Heart left ventricle (tissue), 13 donors: ENCODE measurements around the gene CENPA.
A peak's percentile ranks its signal among the peaks of the same experiment; 100 is the strongest.

Experiments used
- POLR2A ChIP-seq, 2 donors: fragments of 450-650 bp; IDR thresholded peaks; one replicate each; pipeline ENCODE4 v1.6.1; 2017; ENCODE audit warnings: antibody characterized with exemption in 2 of 2, mild to moderate bottlenecking in 2 of 2, moderate library complexity in 2 of 2
- TF ChIP-seq, protein P1 (sequence below), 12 donors: fragments of 200-600 bp; sonication (generic) in 4 of 12; IDR thresholded peaks; one replicate each; pipeline versions ENCODE4 v1.5.0 to v1.8.0; 2018 to 2022; ENCODE audit warnings: antibody characterized with exemption in 12 of 12, mild to moderate bottlenecking in 5 of 12
- donor health status: ischemic (EF 13 %, LVEDD 7.1; RV severe dilation, severe dysfunction).
- donor health status: DM: no; HTN: yes; CAD: no.
- donor health status: DM: no; HTN: no; CAD: no.
- donor health status: ischemic (EF 25% LVEDD 6.9; RV normal size, moderate dysfunction).
- donor health status: ischemic (EF 25% LVEDD 5.7; RV mildly dilated, moderate dysfunction).
- donor health status: ischemic (EF 35%, LVEDD 5.7; RV mildly dilated, moderate dysfunction).
- donor health status: nonischemic (EF 11% LVEDD 7.7; RV severe dilation, severe dysfunction).
- donor health status: DM: yes; HTN: yes; CAD: no.
- donor health status: PGD.
- donor health status: ischemic (EF 29% LVEDD 5.4; RV normal size, mild dysfunction).
- donor health status: nonischemic (EF 23%, LVEDD 6.1; RV moderate dilation, normal function).

DNA sequence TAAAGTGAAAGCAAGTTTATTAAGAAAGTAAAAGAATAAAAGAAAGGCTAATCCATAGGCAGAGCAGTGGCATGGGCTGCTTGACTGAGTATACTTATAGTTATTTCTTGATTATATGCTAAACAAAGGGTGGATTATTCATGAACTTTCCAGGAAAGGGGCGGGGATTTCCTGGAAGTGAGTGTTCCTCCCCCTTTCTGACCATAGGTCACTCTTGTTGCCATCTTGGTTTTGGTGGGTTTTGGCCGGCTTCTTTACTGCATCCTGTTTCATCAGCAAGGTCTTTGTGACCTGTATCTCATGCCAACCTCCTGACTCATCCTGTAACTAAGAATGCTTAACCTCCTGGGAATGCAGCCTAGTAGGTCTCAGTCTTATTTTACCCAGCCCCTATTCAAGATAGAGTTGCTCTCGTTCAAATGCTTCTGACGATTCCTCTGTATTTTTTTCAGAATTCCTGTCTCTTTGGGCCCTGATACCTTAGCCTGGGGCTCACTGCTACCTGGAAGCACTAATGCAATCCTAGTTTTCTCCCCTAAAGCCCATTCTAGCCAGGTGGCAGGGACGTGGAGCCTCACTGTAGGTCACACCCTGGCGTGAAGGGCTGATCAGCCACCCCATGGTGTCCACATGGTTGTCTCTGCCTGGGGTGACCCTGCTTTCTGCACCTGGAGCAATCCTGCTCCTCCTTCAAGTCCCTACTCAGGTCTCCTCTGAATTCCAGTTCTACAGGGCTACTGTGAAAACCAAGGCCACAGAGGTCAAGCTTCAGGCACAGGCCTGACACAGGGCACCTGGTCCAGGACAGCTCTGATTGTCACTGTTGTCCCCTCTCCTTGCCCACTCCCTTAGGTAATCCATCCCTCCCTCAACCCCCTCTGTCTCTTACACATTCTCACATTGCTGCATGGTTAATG, 27.7 kb upstream of the CENPA start:
- peak in 1 of 2 donors; percentile 23 for TF ChIP-seq POLR2A (IDR thresholded peaks at IDR 0.05)
- TF ChIP-seq, protein P1, sequence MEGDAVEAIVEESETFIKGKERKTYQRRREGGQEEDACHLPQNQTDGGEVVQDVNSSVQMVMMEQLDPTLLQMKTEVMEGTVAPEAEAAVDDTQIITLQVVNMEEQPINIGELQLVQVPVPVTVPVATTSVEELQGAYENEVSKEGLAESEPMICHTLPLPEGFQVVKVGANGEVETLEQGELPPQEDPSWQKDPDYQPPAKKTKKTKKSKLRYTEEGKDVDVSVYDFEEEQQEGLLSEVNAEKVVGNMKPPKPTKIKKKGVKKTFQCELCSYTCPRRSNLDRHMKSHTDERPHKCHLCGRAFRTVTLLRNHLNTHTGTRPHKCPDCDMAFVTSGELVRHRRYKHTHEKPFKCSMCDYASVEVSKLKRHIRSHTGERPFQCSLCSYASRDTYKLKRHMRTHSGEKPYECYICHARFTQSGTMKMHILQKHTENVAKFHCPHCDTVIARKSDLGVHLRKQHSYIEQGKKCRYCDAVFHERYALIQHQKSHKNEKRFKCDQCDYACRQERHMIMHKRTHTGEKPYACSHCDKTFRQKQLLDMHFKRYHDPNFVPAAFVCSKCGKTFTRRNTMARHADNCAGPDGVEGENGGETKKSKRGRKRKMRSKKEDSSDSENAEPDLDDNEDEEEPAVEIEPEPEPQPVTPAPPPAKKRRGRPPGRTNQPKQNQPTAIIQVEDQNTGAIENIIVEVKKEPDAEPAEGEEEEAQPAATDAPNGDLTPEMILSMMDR (IDR thresholded peaks at IDR 0.05), result no peak
